HepG2 (cell line): Measurements from ENCODE around the gene TP53I3. TPM values are rescaled to one million over a fixed set of nuclear protein-coding genes. Genes with fewer than 3 reads are reported as not detected.

Experiments used
- ARID3A ChIP-seq: IDR thresholded peaks from 2 replicates; pipeline ENCODE4 v1.6.1; 2012; ENCODE audit warnings: low read depth, low read length, improper control_type of control experiment
- BRCA1 ChIP-seq: sonication (generic); formaldehyde crosslinking; IDR thresholded peaks from 2 replicates; pipeline ENCODE4 v1.4.0; 2020; ENCODE audit warnings: missing genetic modification reagents
- CCAR2 ChIP-seq: fragments of 200-400 bp; formaldehyde crosslinking; optimal IDR thresholded peaks from 2 replicates; pipeline ENCODE3; 2018; ENCODE audit warnings: low read depth, mild to moderate bottlenecking, low read length, moderate library complexity
- FOXA1 ChIP-seq, 2 experiments: fragments of 450-650 bp in 1 of 2; sonication (generic) in 1 of 2; formaldehyde crosslinking in 1 of 2; IDR thresholded peaks; 2 replicates each; pipeline versions ENCODE4 v1.4.0 to v1.6.1; 2016 to 2020; ENCODE audit warnings: missing genetic modification reagents in 1 of 2
- HOXA7 ChIP-seq: sonication (generic); formaldehyde crosslinking; IDR thresholded peaks from 2 replicates; pipeline ENCODE4 v1.8.1; 2022; ENCODE audit warnings: mild to moderate bottlenecking, missing genetic modification reagents, moderate library complexity
- KDM4B ChIP-seq: sonication (generic); formaldehyde crosslinking; IDR thresholded peaks from 2 replicates; pipeline ENCODE4 v1.4.0; 2020; ENCODE audit warnings: missing genetic modification reagents
- KLF13 ChIP-seq: sonication (generic); formaldehyde crosslinking; IDR thresholded peaks from 2 replicates; pipeline ENCODE4 v1.4.0; 2020; ENCODE audit warnings: mild to moderate bottlenecking, missing genetic modification reagents
- MAFF ChIP-seq: IDR thresholded peaks from 2 replicates; pipeline ENCODE4 v1.6.1; 2011; ENCODE audit warnings: low read depth, low read length, improper control_type of control experiment
- MBD4 ChIP-seq: IDR thresholded peaks from 2 replicates; pipeline ENCODE4 v1.6.1; 2012; ENCODE audit warnings: low read length, inconsistent platforms, borderline replicate concordance
- MTA3 ChIP-seq: sonication (generic); formaldehyde crosslinking; IDR thresholded peaks from 2 replicates; pipeline ENCODE4 v1.4.0; 2020; ENCODE audit warnings: missing genetic modification reagents
- NR2F1 ChIP-seq, 2 experiments: fragments of 450-650 bp in 1 of 2; formaldehyde crosslinking in 1 of 2; IDR thresholded peaks; 2 replicates each; pipeline versions ENCODE4 v1.5.0 to v1.6.1; 2016 to 2020; ENCODE audit warnings: mild to moderate bottlenecking in 1 of 2, missing compliant biosample characterization in 1 of 2, missing genetic modification reagents in 1 of 2, moderate library complexity in 1 of 2
- RNF219 ChIP-seq: sonication (generic); formaldehyde crosslinking; IDR thresholded peaks from 2 replicates; pipeline ENCODE4 v1.5.0; 2020; ENCODE audit warnings: mild to moderate bottlenecking, missing genetic modification reagents
- SNAPC5 ChIP-seq: sonication (generic); formaldehyde crosslinking; IDR thresholded peaks from 2 replicates; pipeline ENCODE4 v1.8.1; 2023; ENCODE audit warnings: mild to moderate bottlenecking, missing genetic modification reagents, borderline replicate concordance
- SRF ChIP-seq: IDR thresholded peaks from 2 replicates; pipeline ENCODE4 v1.6.1; 2011; ENCODE audit warnings: mild to moderate bottlenecking, low read depth, low read length, moderate library complexity
- TEAD3 ChIP-seq: optimal IDR thresholded peaks from 2 replicates; pipeline ENCODE3; 2016; ENCODE audit warnings: borderline replicate concordance
- THAP11 ChIP-seq: IDR thresholded peaks from 2 replicates; pipeline ENCODE4 v1.6.1; 2016; ENCODE audit warnings: missing biosample characterization, missing genetic modification reagents
- ZBED4 ChIP-seq: sonication (generic); formaldehyde crosslinking; IDR thresholded peaks from 2 replicates; pipeline ENCODE4 v1.4.0; 2020; ENCODE audit warnings: missing genetic modification reagents, borderline replicate concordance
- ZMYM3 ChIP-seq: sonication (generic); formaldehyde crosslinking; IDR thresholded peaks from 2 replicates; pipeline ENCODE4 v1.5.1; 2020; ENCODE audit warnings: mild to moderate bottlenecking, missing genetic modification reagents
- ZNF317 ChIP-seq: sonication (generic); formaldehyde crosslinking; IDR thresholded peaks from 2 replicates; pipeline ENCODE4 v1.5.0; 2020; ENCODE audit warnings: mild to moderate bottlenecking, missing genetic modification reagents
- ZNF337 ChIP-seq: sonication (generic); formaldehyde crosslinking; IDR thresholded peaks from 2 replicates; pipeline ENCODE4 v1.5.1; 2020; ENCODE audit warnings: missing genetic modification reagents, low read depth, mild to moderate bottlenecking, borderline replicate concordance
- ZNF570 ChIP-seq: sonication (generic); formaldehyde crosslinking; IDR thresholded peaks from 2 replicates; pipeline ENCODE4 v1.4.0; 2020; ENCODE audit warnings: mild to moderate bottlenecking, missing genetic modification reagents, borderline replicate concordance
- ZSCAN20 ChIP-seq: sonication (generic); formaldehyde crosslinking; IDR thresholded peaks from 2 replicates; pipeline ENCODE4 v1.4.0; 2020; ENCODE audit warnings: missing genetic modification reagents, mild to moderate bottlenecking, borderline replicate concordance
- polyA plus RNA-seq, 8 experiments: library from polyadenylated mRNA; depleted of rRNA in 3 of 8; stranded (reverse) in 7 of 8; unstranded in 1 of 8; fragments of >200 nt; fragmentation: Illumina TruSeq in 4 of 8; extraction: Trizol in 4 of 8; gene quantifications; 2 replicates each; pipeline versions ENCODE4 v1.2.1 to v1.2.3, GENCODE V29; 2011 to 2016; ENCODE audit warnings: low read depth in 4 of 8, missing spikeins in 1 of 8, mixed read lengths in 1 of 8; ENCODE audit not compliant: insufficient read depth in 1 of 8
- total RNA-seq, 5 experiments: library from RNA; depleted of rRNA; stranded (reverse); fragments of >200 nt; fragmentation: Illumina TruSeq; extraction: Trizol; gene quantifications; 2 replicates each; pipeline ENCODE4 v1.2.3, GENCODE V29; 2016; ENCODE audit warnings: low read depth in 1 of 5

The TP53I3 gene
- total and polyA plus RNA-seq, 2 of the 13 experiments (the other 11 are each of a cell fraction or from before 2014, with no cell fraction given): 25.0 to 44.1 TPM

DNA sequence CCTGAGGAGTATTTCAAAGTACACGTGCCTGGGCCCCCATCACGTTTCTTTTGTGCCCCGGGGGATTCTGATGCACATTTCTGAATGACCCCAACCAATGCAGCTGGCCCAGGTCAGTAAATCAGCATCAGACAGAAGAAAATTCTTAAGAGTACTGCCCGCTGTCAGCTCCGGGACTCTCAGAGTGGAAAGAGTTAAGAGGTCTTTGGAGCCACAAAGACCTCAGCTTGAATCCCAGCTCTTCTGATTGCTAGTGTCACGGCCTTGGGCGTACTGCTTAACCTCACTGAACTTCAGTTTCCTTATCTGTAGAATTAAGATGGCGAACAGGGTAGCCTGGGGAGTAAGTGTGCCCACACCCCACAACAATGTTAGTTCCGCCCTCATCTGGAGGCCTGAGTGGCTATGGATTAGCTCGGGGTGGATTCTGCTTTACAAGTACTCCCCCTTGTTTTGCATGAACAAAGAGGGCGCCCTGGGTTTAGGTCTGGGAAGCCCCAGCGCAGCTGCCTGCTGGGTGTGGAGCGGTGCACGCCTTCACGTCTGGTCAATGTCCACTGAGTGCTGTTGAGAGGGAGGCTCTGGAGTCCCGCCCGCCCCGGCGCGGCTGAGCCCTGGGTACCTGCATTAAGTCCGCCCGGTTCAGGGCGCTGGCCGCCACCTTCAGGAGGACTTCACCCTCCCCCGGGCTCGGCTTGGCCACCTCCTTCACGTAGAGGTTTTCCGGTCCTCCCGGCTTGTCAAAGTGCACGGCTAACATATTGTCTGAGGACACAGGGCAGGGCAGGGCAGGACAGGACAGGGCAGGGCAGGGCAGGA lies 858 bp downstream of the TP53I3 start (continued):
- peak; percentile 93; the same call in 1 of the 2 replicates for TF ChIP-seq KLF13 (CRISPR knock-in tag)
- TF ChIP-seq SRF: 0 out of 2 replicates have a peak, but pooled peaks have one; percentile 23
- 0 out of 2 replicates have a peak, but pooled peaks have one; percentile 14 for TF ChIP-seq ZNF317 (CRISPR knock-in tag)
- TF ChIP-seq FOXA1 (IDR thresholded peaks at IDR 0.05): no peak
- no peak; the same call in 1 of the 2 replicates for TF ChIP-seq FOXA1 (CRISPR knock-in tag; IDR thresholded peaks at IDR 0.05)
- no peak for TF ChIP-seq MBD4
- TF ChIP-seq ZBED4 (CRISPR knock-in tag): no peak
- no peak for TF ChIP-seq ZSCAN20 (CRISPR knock-in tag)
- no peak for TF ChIP-seq MAFF
- peak; percentile 85 for TF ChIP-seq ZMYM3 (CRISPR knock-in tag)
- TF ChIP-seq HOXA7: no peak
- TF ChIP-seq ZNF570 (CRISPR knock-in tag): no peak
- TF ChIP-seq ARID3A: no peak
- TF ChIP-seq THAP11: no peak; the same call in 1 of the 2 replicates
- no peak for TF ChIP-seq RNF219
- no peak; the same call in 1 of the 2 replicates for TF ChIP-seq KDM4B (CRISPR knock-in tag)
- TF ChIP-seq BRCA1: no peak
- no peak; the same call in 1 of the 2 replicates for TF ChIP-seq ZNF337
- no peak; a peak in 1 of 4 replicates for TF ChIP-seq NR2F1 (CRISPR knock-in tag; IDR thresholded peaks at IDR 0.05)
- peak; percentile 61 for TF ChIP-seq TEAD3 (CRISPR knock-in tag)
- no peak for TF ChIP-seq SNAPC5 (CRISPR knock-in tag)
- no peak for TF ChIP-seq CCAR2
- TF ChIP-seq MTA3 (CRISPR knock-in tag): no peak
